Tibial artery (tissue), 4 donors: ENCODE data around the gene KIF4A.

Source experiments
- DNase-seq, 2 donors: peaks; one replicate each; pipeline ENCODE4 v3.0.0-alpha.2; 2019
- H3K27ac ChIP-seq, 2 donors: fragments of 200-600 bp; sonication (generic) in 1 of 2; 1 replicate in 1 of 2; 2 replicates in 1 of 2; pipeline ENCODE4 v1.5.1; 2018 to 2019; ENCODE audit warnings: mild to moderate bottlenecking in 1 of 2
- H3K27me3 ChIP-seq, 2 donors: fragments of 200-600 bp; sonication (generic) in 1 of 2; one replicate each; pipeline versions ENCODE4 v1.5.1 to v1.6.0; 2016 to 2019
- H3K36me3 ChIP-seq, 3 donors: fragments of 200-600 bp; sonication (generic) in 2 of 3; one replicate each; pipeline ENCODE4 v1.5.1; 2016 to 2019; ENCODE audit warnings: mild to moderate bottlenecking in 2 of 3
- H3K4me1 ChIP-seq, 4 donors: fragments of 200-600 bp; sonication (generic) in 2 of 4; 1 replicate in 3 of 4; 2 replicates in 1 of 4; pipeline ENCODE4 v1.5.1; 2016 to 2019
- H3K4me3 ChIP-seq, 2 donors: fragments of 200-600 bp; sonication (generic) in 1 of 2; 1 replicate in 1 of 2; 2 replicates in 1 of 2; pipeline ENCODE4 v1.5.1; 2018 to 2019; ENCODE audit warnings: mild to moderate bottlenecking in 2 of 2
- H3K9me3 ChIP-seq, 3 donors: fragments of 200-600 bp; sonication (generic) in 1 of 3; one replicate each; pipeline ENCODE4 v1.5.1; 2016 to 2019
- CTCF ChIP-seq, 2 experiments: fragments of 200-600 bp in 1 of 2; fragments of 450-650 bp in 1 of 2; IDR thresholded peaks; one replicate each; pipeline ENCODE4 v1.5.1; 2017 to 2019; ENCODE audit warnings: antibody characterized with exemption in 2 of 2, mild to moderate bottlenecking in 1 of 2, moderate library complexity in 1 of 2
- intact Hi-C: fragments of 100-400 bp; cut with DNase I; formaldehyde crosslinking; loops from one replicate; pipeline ENCODE4 v1.15.0; 2023; ENCODE audit warnings: low total_unique reads

Gene KIF4A

GRCh38 chrX:70466968-70467367 lies 177.1 kb downstream of the KIF4A start:
- Histone ChIP-seq H3K27ac (no peak overlapping the region), H3K4me3 (no peak overlapping the region), H3K36me3 (no peaks in the 10 kb centered on the region), H3K9me3 (no peaks in the 10 kb centered on the region), H3K4me1 (no peaks in the 10 kb centered on the region), H3K27me3 (no peaks in the 10 kb centered on the region)
- intact Hi-C loops: no loop called here
- DNase-seq: no peak
- TF ChIP-seq CTCF (IDR thresholded peaks at IDR 0.05): no peak

- no peak for TF ChIP-seq CTCF (IDR thresholded peaks at IDR 0.05)
- H3K4me3 ChIP-seq: no peak overlapping the region
- no peaks in the 10 kb centered on the region for H3K4me1 ChIP-seq
- intact Hi-C loops: no loop called here
- H3K27ac ChIP-seq: no peak overlapping the region
- DNase-seq: no peak
- no peaks in the 10 kb centered on the region for H3K9me3 ChIP-seq
- H3K36me3 ChIP-seq: no peaks in the 10 kb centered on the region
- no peaks in the 10 kb centered on the region for H3K27me3 ChIP-seq
These were observed 178.8 kb downstream of the KIF4A start for GRCh38 chrX:70468709-70469108.
